ENCODE measurements around the gene CTDNEP1.

Gene CTDNEP1

DNA sequence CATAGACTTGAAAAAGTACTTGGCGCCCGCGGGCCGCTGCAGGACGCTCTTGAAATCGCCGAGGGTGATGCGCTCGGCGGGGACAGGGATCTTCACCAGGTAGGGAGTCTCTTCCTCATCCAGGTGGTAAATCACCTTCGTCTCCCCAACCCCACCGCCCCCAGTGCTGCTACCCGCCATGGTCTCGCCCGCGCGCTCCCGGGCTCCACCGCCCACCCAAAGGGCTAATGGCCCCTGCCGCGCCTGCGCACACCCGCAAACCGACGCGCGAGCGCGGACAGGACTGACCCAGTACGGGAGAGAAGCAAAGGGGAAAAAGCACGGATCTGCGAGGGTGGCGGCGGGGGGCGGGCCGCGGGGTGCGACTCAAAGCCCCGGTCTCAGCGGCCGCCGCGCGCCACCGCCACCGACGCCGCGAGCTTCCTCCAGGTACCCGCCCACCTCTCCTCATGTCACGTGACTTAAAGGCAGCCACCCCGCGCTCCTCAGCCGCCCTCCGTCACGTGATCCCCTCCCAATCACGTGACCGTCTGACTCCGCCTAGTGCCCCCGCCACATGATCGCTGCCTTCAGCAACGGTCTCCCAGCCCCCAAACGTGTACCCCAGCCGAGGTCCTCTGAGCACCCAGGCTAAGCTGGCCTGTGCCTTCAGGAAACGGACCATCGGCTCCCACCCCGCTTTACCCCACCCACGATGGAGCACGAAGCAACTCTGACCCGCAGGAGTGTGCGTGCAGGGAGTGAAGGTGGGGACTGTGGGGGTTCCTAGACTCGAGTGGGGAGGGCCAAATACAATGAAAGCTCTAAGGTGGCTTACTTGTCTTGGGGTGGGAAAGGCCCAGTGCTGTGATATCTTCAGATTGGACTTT, 17.2 kb downstream of the CTDNEP1 start, which contains the start of gene DVL2:
Gene DVL2, minus strand, starts transcription at position 435 of the 869 bp plus-strand sequence. Its CDS starts 255 bp downstream, at position 180.
- DNase-seq = peak; percentile 95
- H3K27me3 Mint-ChIP-seq = no peaks in the 10 kb centered on the region
- H3K36me3 Mint-ChIP-seq (ENCODE audit: low read depth) = peaks cover 80% of the 10 kb centered on the region
- peak within 1 kb of the TSS; percentile 96 for H3K27ac Mint-ChIP-seq
- no peaks in the 10 kb centered on the region for H3K9me3 Mint-ChIP-seq
- H3K4me1 Mint-ChIP-seq (ENCODE audit: low read depth) = peaks cover 56% of the 10 kb centered on the region
- H3K4me3 Mint-ChIP-seq = peak within 1 kb of the TSS; percentile 96

DNA sequence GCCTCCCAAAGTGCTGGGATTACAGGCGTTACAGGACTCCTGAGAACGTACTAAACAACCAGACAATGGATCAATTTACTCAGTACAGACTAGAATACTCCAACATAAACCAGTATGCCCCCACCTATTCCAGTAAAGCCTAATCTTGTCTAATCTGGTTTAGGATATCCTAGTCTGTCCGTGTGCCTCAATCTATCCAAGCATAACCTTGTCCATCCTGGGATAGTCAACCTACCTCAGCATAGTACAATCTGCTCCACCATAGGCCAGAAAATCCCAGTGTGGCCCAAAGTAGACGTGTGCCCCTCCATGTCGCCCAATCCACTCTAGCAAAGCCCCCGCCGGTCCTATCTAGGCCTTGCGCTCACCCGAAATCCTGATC, 17.8 kb downstream of the CTDNEP1 start:
- Mint-ChIP-seq H3K36me3 (ENCODE audit: low read depth) (peaks cover 82% of the 10 kb centered on the region), H3K4me3 (peak overlapping the region; percentile 96), H3K4me1 (ENCODE audit: low read depth) (peaks cover 60% of the 10 kb centered on the region), H3K27me3 (no peaks in the 10 kb centered on the region), H3K27ac (peak overlapping the region; percentile 96), H3K9me3 (no peaks in the 10 kb centered on the region)
- DNase-seq = no peak

DNA sequence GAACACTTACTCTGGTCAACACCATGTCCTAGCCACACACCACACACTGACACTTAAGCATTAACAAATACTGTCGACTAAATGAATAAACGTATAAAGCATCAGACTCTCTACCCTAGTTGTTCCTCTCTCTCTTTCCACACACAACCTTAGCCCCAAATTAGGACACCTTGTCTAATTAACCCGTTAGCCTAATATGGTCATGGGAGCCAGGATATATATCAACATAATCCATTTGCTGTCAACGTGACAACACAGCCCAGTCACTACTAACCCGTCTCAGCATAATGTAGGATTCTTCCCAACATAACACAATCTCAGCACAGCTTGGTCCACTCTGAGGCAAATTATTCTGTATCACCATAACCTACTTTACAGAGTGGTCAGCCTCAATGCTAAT, 19.4 kb downstream of the CTDNEP1 start:
- Mint-ChIP-seq H3K4me1 (ENCODE audit: low read depth) (peaks cover 65% of the 10 kb centered on the region), H3K36me3 (ENCODE audit: low read depth) (peaks cover 92% of the 10 kb centered on the region), H3K4me3 (peak overlapping the region; percentile 96), H3K9me3 (no peaks in the 10 kb centered on the region), H3K27ac (peak overlapping the region; percentile 13), H3K27me3 (no peaks in the 10 kb centered on the region)
- DNase-seq = no peak

DNA sequence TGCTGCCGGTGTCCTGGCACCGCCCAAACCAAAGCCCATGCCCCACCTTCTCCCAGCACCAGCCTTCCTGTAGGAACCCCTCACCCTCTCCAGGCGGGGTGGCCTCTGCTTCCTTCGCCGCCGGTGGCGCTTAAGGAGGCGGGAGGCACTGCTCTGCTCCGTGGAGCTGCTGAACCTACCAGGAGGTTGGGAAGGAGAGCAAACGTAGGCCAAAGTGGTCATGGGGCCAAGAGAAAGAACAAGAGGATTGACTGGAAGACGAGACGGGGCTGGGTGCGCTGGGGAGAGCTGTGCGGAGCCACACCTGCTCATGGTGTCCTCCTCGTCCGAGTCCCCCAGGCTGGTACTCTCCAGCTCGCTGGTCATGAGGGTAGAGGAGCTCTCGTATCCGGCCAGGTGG, 22.0 kb downstream of the CTDNEP1 start:
- Mint-ChIP-seq H3K9me3 (no peaks in the 10 kb centered on the region), H3K4me1 (ENCODE audit: low read depth) (peaks cover 39% of the 10 kb centered on the region), H3K27me3 (no peaks in the 10 kb centered on the region), H3K27ac (peak overlapping the region; percentile 52), H3K36me3 (ENCODE audit: low read depth) (peaks cover 90% of the 10 kb centered on the region), H3K4me3 (no peak overlapping the region)
- no peak for DNase-seq

DNA sequence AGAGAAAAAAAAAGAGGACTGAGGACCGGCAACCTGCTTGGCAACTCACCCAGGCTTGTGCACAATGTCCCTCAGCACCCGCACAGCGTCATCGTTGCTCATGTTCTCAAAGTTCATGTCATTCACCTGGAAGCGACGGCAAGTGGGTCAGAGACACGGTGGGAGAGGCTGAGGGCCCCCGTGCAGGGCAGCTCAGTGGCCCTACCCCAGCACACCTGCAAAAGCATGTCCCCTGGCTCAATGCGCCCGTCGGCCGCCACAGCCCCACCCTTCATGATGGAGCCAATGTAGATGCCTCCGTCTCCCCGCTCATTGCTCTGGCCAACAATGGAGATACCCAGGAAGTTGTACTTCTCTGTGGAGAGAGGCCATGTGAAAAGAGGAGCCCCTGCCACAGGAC, 22.6 kb downstream of the CTDNEP1 start:
- Mint-ChIP-seq H3K27me3 (no peaks in the 10 kb centered on the region), H3K4me3 (no peak overlapping the region), H3K9me3 (no peaks in the 10 kb centered on the region), H3K4me1 (ENCODE audit: low read depth) (peaks cover 37% of the 10 kb centered on the region), H3K27ac (peak overlapping the region; percentile 52), H3K36me3 (ENCODE audit: low read depth) (peaks cover 90% of the 10 kb centered on the region)
- no peak for DNase-seq

DNA sequence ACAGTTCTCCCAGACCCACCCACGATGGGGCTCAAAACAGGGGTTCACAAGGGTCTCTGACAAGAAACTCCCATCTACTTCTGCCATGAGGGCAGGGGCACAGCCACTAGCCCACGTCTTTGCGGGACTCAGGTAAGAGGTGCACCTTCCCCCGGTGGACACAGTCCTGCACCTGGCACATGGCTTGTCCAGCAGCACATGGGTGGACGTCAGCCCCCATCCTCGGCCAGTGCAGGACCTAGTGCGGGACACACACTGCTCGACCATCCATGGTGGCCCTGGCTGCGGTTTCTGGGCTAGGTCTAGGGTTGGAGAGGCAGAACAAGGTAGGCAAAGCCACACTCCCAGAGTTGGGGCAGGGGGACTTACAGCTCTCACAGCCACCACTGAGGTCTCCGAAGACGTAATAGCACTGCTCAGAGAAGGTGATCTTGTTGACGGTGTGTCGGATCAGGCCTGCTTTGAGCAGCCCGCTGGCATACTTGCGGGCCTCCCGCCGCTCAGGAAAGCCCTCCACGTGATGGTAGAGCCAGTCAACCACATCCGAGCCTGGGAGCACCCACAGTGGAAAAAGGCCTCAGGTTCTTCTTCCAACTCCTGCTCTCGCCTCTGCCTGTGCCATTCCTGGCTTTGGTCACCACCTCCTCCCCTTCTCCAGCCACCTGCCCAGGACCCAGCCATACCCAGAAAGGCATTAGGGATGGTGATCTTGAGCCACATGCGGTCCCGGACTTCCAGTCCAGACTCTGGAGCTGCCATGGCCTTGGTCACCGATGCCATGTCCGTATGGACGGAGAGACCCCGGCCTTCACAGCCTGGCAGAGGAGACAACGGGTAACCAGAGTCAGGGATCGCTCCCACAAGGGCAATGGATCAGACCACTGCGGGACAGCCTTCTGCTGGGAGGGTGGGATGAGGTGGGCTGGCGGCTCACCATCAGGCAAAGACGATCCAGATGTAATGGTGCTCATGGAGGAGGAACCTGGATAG, 24.5 kb downstream of the CTDNEP1 start:
- peaks cover 27% of the 10 kb centered on the region for H3K4me1 Mint-ChIP-seq (ENCODE audit: low read depth)
- no peak overlapping the region for H3K4me3 Mint-ChIP-seq
- DNase-seq = no peak
- peaks cover 93% of the 10 kb centered on the region for H3K36me3 Mint-ChIP-seq (ENCODE audit: low read depth)
- H3K27ac Mint-ChIP-seq = peak overlapping the region; percentile 69
- H3K9me3 Mint-ChIP-seq = no peaks in the 10 kb centered on the region
- H3K27me3 Mint-ChIP-seq = no peaks in the 10 kb centered on the region

DNA sequence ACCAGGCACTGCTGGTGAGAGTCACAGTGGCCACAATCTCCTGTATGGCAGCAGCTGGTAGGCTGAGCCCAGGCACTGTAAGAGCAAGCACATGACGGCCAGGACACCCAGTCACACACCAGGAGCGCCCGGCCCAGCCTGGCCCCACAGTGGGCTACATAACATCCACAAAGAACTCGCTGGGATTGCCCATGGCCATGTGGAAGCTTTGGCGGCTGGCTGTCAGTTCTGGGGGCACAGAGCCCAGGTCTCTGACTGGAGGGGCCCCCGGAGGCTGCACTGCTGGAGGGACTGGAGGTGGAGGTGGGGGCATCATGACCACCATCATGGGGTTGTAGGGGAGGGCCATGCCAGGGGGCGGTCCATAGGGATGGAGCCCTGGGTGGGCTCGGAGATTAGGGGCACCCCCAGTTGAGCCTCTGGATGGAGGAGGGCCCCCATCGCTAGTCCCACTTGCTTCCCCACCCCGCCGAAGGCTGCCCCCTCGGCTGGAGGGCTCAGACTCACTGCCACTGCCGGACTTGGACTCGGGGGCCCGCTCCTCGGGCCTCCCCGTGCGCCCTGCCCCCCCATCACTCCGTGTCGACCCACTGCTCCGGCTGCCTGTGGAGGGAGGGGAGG, 25.7 kb downstream of the CTDNEP1 start:
- Mint-ChIP-seq H3K36me3 (ENCODE audit: low read depth) (peaks cover 97% of the 10 kb centered on the region), H3K4me1 (ENCODE audit: low read depth) (peaks cover 28% of the 10 kb centered on the region), H3K27ac (no peak overlapping the region), H3K9me3 (no peaks in the 10 kb centered on the region), H3K27me3 (no peaks in the 10 kb centered on the region), H3K4me3 (no peak overlapping the region)
- DNase-seq = no peak

DNA sequence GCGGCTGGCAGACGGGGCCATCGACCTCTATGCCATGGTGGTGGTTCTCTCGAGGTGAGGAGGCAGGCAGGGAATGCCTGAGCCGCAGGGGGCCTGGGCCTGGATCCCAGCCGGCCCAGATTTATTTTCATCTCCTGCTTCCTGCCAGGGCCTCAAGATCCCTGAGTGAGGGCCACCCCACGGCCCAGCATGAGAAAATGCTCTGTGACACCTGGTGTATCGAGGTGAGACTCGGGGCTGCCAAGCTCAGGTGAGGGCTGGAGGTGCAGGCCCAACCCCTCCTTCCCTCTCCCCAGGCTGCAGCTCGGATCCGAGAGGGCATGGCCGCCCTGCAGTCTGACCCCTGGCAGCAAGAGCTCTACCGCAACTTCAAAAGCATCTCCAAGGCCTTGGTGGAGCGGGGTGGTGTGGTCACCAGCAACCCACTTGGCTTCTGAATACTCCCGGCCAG, 26.8 kb downstream of the CTDNEP1 start:
- H3K36me3 Mint-ChIP-seq (ENCODE audit: low read depth) = peaks cover 95% of the 10 kb centered on the region
- H3K4me1 Mint-ChIP-seq (ENCODE audit: low read depth) = peaks cover 33% of the 10 kb centered on the region
- H3K4me3 Mint-ChIP-seq = no peak overlapping the region
- H3K9me3 Mint-ChIP-seq = no peaks in the 10 kb centered on the region
- no peak for DNase-seq
- no peak overlapping the region for H3K27ac Mint-ChIP-seq
- H3K27me3 Mint-ChIP-seq = no peaks in the 10 kb centered on the region

DNA sequence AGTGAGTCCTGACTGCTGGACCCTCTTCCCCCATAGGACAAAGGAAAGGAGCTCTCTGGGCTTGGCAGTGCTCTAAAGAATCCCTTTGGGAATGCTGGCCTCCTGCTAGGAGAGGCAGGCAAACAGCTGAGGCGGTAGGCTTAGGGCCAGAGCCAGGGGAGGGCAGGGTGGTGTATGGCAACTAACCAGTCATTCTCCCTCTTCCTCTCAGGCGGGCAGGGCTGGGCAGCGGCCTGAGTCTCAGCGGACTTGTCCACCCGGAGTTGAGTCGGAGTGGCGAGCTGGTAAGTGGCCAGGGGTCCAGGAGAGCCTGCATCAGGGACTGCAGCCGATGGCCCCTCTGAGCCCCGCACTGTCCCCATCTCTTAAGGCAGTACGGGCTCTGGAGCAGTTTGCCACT, 27.4 kb downstream of the CTDNEP1 start:
- peaks cover 89% of the 10 kb centered on the region for H3K36me3 Mint-ChIP-seq (ENCODE audit: low read depth)
- H3K27ac Mint-ChIP-seq = peak overlapping the region; percentile 2
- peaks cover 36% of the 10 kb centered on the region for H3K4me1 Mint-ChIP-seq (ENCODE audit: low read depth)
- no peaks in the 10 kb centered on the region for H3K9me3 Mint-ChIP-seq
- no peak for DNase-seq
- H3K4me3 Mint-ChIP-seq = no peak overlapping the region
- no peaks in the 10 kb centered on the region for H3K27me3 Mint-ChIP-seq

DNA sequence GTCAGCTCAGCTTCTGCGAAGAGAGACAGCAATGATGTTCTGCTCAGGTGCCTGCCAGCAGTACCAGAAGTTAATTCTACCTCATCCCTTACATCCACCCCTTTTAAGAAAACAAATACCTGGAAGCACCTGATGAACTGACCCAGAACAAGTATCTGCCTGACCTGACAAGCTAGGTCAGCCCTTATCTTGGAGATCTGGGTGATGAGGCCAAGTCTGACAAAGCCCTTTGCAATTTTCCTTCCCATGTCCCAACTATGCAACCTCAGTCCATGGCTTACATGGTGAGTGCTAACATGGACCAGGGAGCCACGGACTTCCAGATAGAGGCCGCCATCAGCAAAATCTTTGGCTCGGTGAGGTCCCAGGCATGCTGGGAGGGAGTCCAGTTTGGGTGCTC, 28.2 kb downstream of the CTDNEP1 start:
- Mint-ChIP-seq H3K36me3 (ENCODE audit: low read depth) (peaks cover 82% of the 10 kb centered on the region), H3K27me3 (no peaks in the 10 kb centered on the region), H3K4me1 (ENCODE audit: low read depth) (peaks cover 37% of the 10 kb centered on the region), H3K27ac (peak overlapping the region; percentile 2), H3K9me3 (no peaks in the 10 kb centered on the region), H3K4me3 (no peak overlapping the region)
- DNase-seq = no peak

DNA sequence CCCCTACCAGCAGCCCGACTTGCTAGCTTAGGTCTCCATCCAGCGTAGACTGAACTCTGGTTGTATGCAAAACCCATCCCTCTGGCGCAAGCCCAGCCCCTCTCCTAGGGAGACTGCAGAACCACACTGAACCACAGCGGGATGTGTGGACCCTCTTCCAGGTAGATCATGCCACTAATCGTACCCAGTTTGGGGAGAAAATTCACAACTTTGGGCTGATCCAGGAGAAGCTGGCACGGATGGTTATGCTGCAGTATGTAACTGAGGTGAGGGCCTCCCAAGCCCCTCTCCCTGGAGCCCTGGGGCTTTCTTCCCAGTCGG, 28.6 kb downstream of the CTDNEP1 start:
- no peak for DNase-seq
- H3K36me3 Mint-ChIP-seq (ENCODE audit: low read depth) = peaks cover 77% of the 10 kb centered on the region
- H3K9me3 Mint-ChIP-seq = no peaks in the 10 kb centered on the region
- H3K4me3 Mint-ChIP-seq = no peak overlapping the region
- H3K27ac Mint-ChIP-seq = no peak overlapping the region
- peaks cover 37% of the 10 kb centered on the region for H3K4me1 Mint-ChIP-seq (ENCODE audit: low read depth)
- H3K27me3 Mint-ChIP-seq = no peaks in the 10 kb centered on the region

DNA sequence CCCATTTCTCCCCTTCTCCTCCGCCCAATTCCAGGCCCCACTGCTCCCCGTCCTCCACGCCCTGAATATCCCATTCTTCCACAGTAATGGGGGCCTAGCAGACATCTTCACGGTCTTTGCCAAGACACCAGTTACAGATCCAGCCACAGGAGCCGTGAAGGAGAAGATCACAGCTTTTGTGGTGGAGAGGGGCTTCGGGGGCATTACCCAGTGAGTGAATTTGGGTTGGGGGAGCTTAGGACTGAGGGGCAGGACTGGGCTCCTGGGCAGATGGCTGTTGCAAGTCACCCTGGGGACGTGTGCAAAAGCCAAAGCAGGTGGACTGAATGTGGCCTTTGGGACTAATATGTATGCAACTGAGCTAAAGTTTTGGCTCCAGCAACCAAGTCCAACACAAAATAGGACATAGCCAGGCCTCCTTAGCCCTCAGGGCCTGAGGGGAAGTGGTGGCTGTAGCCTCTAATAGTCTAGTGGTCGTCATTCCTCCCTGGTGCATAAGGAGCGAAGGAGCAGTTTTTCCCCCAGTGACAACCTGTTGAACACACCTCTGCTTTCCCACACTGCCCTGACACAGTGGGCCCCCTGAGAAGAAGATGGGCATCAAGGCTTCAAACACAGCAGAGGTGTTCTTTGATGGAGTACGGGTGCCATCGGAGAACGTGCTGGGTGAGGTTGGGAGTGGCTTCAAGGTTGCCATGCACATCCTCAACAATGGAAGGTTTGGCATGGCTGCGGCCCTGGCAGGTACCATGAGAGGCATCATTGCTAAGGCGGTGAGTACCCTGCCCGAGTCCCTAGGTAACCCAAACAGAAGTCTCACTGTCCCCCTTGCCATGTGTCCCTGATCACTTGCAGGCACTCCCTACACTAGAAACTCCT, 29.2 kb downstream of the CTDNEP1 start:
- Mint-ChIP-seq H3K4me1 (ENCODE audit: low read depth) (peaks cover 40% of the 10 kb centered on the region), H3K4me3 (no peak overlapping the region), H3K9me3 (no peaks in the 10 kb centered on the region), H3K36me3 (ENCODE audit: low read depth) (peaks cover 71% of the 10 kb centered on the region), H3K27me3 (no peaks in the 10 kb centered on the region), H3K27ac (peak overlapping the region; percentile 24)
- DNase-seq = no peak

DNA sequence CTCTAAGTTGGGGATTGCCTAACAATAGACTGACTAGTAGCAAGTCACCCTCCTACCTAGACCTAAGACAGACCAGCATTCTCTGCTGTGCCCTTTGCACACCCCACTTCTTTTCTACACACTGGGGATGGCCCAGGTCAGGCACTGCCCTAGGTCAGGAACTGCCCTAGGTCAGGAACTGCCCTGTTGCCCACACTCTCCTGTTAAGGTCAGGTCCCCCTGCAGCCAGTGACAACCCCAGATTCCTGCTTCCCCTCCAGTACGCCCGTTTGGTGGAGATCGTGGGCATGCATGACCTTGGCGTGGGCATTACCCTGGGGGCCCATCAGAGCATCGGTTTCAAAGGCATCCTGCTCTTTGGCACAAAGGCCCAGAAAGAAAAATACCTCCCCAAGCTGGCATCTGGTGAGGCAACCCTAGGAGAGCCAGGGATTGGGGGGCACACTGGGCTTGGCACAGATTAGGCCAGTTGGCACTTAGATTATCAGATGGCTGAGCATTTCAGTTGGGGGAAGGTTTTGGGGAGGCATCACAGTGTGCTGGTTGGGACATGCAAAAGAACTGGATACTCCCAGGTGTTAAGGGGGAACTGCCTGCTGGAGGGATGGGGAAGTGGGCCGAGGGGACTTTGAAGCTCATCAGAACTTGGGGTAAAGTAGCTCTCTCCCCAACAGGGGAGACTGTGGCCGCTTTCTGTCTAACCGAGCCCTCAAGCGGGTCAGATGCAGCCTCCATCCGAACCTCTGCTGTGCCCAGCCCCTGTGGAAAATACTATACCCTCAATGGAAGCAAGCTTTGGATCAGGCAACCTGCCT, 30.0 kb downstream of the CTDNEP1 start:
- Mint-ChIP-seq H3K4me1 (ENCODE audit: low read depth) (peaks cover 44% of the 10 kb centered on the region), H3K36me3 (ENCODE audit: low read depth) (peaks cover 63% of the 10 kb centered on the region), H3K27me3 (no peaks in the 10 kb centered on the region), H3K4me3 (peak overlapping the region; percentile 96), H3K9me3 (no peaks in the 10 kb centered on the region), H3K27ac (peak overlapping the region; percentile 96)
- DNase-seq = no peak

Data from activated T-cell treated with anti-CD3 and anti-CD28 coated beads, Interleukin-2, amount 50 U/mL, for 24 hours (primary cell).